Spleen (tissue), 11 donors: ENCODE data around the gene SLAMF7. TPM values are rescaled to one million over a fixed set of nuclear protein-coding genes. Genes with fewer than 3 reads are reported as not detected.
A peak's percentile ranks its signal among the peaks of the same experiment; 100 is the strongest.

Source experiments
- DNase-seq: peaks from one replicate; pipeline ENCODE4 v3.0.0-alpha.2; 2020
- H3K27ac ChIP-seq, 8 donors: fragments of 200-600 bp; sonication (generic) in 7 of 8; 1 replicate in 4 of 8; 2 replicates in 4 of 8; pipeline versions ENCODE4 v1.5.0 to v1.8.0; 2016 to 2021; ENCODE audit warnings: inconsistent platforms in 4 of 8, mild to moderate bottlenecking in 4 of 8, moderate library complexity in 1 of 8
- H3K27me3 ChIP-seq, 7 donors: fragments of 200-600 bp; sonication (generic) in 6 of 7; replicated peaks in 1 of 7; 1 replicate in 4 of 7; 2 replicates in 3 of 7; pipeline versions ENCODE4 v1.5.0 to v1.8.0; 2016 to 2021; ENCODE audit warnings: inconsistent platforms in 3 of 7, mild to moderate bottlenecking in 1 of 7
- H3K36me3 ChIP-seq, 6 donors: fragments of 200-600 bp; sonication (generic) in 5 of 6; 1 replicate in 4 of 6; 2 replicates in 2 of 6; pipeline versions ENCODE4 v1.5.0 to v1.8.0; 2016 to 2021; ENCODE audit warnings: inconsistent platforms in 2 of 6
- H3K4me1 ChIP-seq, 6 donors: fragments of 200-600 bp; sonication (generic) in 5 of 6; 1 replicate in 3 of 6; 2 replicates in 3 of 6; pipeline versions ENCODE4 v1.5.0 to v1.8.0; 2016 to 2021; ENCODE audit warnings: inconsistent platforms in 3 of 6
- H3K4me3 ChIP-seq, 8 donors: fragments of 200-600 bp; sonication (generic) in 7 of 8; 1 replicate in 4 of 8; 2 replicates in 4 of 8; pipeline versions ENCODE4 v1.5.0 to v1.8.0; 2016 to 2021; ENCODE audit warnings: inconsistent platforms in 4 of 8, mild to moderate bottlenecking in 4 of 8, moderate library complexity in 2 of 8
- H3K9me3 ChIP-seq, 8 donors: fragments of 200-600 bp; sonication (generic) in 7 of 8; 1 replicate in 4 of 8; 2 replicates in 4 of 8; pipeline versions ENCODE4 v1.5.0 to v1.8.0; 2016 to 2021; ENCODE audit warnings: inconsistent platforms in 4 of 8
- CTCF ChIP-seq, 11 experiments: fragments of 200-600 bp in 7 of 11; fragments of 450-650 bp in 4 of 11; sonication (generic) in 4 of 11; IDR thresholded peaks in 8 of 11; conservative IDR thresholded peaks in 3 of 11; 1 replicate in 7 of 11; 2 replicates in 4 of 11; pipeline versions ENCODE4 v1.4.0 to v1.8.0; 2016 to 2021; ENCODE audit warnings: antibody characterized with exemption in 11 of 11, inconsistent platforms in 4 of 11, mild to moderate bottlenecking in 1 of 11
- POLR2A ChIP-seq, 3 donors: fragments of 450-650 bp; IDR thresholded peaks; one replicate each; pipeline ENCODE4 v1.5.1; 2017; ENCODE audit warnings: antibody characterized with exemption in 3 of 3, mild to moderate bottlenecking in 1 of 3
- POLR2AphosphoS5 ChIP-seq, 3 donors: sonication (generic); formaldehyde crosslinking; IDR thresholded peaks; one replicate each; pipeline ENCODE4 v1.5.1; 2017; ENCODE audit warnings: antibody characterized with exemption in 3 of 3
- WGBS, 5 donors: extraction: QIAGEN DNeasy Blood & Tissue Kit in 3 of 5; methylation state at CpG; one replicate each; pipeline versions ENCODE4 v1.1.5 to v1.1.7; 2013 to 2018; 5-methylcytosine and 5-hydroxymethylcytosine counted together
- intact Hi-C: fragments of 100-400 bp; cut with DNase I; formaldehyde crosslinking; loops from one replicate; pipeline ENCODE4 v1.15.0; 2023; ENCODE audit warnings: low total_unique reads
- polyA plus RNA-seq, 3 donors: library from polyadenylated mRNA; stranded (reverse); fragments of 200-250 nt; gene quantifications; one replicate each; pipeline ENCODE4 v1.2.1, GENCODE V29; 2013
- total RNA-seq, 7 donors: library from RNA; depleted of rRNA in 3 of 7; stranded (reverse); fragments of >200 nt in 3 of 7; fragmentation: NEBNext Ultra II Directional in 4 of 7; extraction: Animal tissue kit (Norgen Biotek cat#: 25700) in 4 of 7; gene quantifications; one replicate each; pipeline versions ENCODE4 v1.1.0 to v1.2.1, GENCODE V29; 2016 to 2021
- donor health status: healthy with polysubstance abuse.
- donor health status: DM: no; HTN: no; CAD: no; lungs with moderate emphysema.
- donor health status: DM: no; HTN: no; CAD: no.
- donor health status: Bipolar disorder and iron deficiency.
- donor health status: healthy.
- donor health status: DM: no; HTN: no; CAD: no.
- donor health status: DM: yes; HTN: yes; CAD: no.

SLAMF7 gene
- total and polyA plus RNA-seq, 10 donors, result 12.5 to 134 (median 41.8) TPM

- 50 to 78% (median 66%) methylated on average over 1 of the region's 1 CpG for WGBS, 5 donors
- H3K4me1 ChIP-seq, result peaks cover 7 to 100% (median 50%) of the 10 kb centered on the region in 6 donors
- peak overlapping the region in 7 of 8 donors; percentile 5 to 84 (median 71) for H3K27ac ChIP-seq
- no peaks in the 10 kb centered on the region for H3K27me3 ChIP-seq
- DNase-seq, result no peak
- TF ChIP-seq POLR2A (IDR thresholded peaks at IDR 0.05) (no peak), CTCF (IDR thresholded peaks at IDR 0.05 in 8 of 11, conservative IDR thresholded peaks at IDR 0.05 in 3 of 11) (no peak), POLR2AphosphoS5 (IDR thresholded peaks at IDR 0.05) (no peak)
- intact Hi-C loops, result no loop called here
- H3K9me3 ChIP-seq, result no peaks in the 10 kb centered on the region
- peaks cover 0 to 12% (median 0%) of the 10 kb centered on the region in 6 donors for H3K36me3 ChIP-seq
- H3K4me3 ChIP-seq, result no peak overlapping the region
These were observed 6.5 kb downstream of the SLAMF7 start for GRCh38 chr1:160745551-160745950.

DNA sequence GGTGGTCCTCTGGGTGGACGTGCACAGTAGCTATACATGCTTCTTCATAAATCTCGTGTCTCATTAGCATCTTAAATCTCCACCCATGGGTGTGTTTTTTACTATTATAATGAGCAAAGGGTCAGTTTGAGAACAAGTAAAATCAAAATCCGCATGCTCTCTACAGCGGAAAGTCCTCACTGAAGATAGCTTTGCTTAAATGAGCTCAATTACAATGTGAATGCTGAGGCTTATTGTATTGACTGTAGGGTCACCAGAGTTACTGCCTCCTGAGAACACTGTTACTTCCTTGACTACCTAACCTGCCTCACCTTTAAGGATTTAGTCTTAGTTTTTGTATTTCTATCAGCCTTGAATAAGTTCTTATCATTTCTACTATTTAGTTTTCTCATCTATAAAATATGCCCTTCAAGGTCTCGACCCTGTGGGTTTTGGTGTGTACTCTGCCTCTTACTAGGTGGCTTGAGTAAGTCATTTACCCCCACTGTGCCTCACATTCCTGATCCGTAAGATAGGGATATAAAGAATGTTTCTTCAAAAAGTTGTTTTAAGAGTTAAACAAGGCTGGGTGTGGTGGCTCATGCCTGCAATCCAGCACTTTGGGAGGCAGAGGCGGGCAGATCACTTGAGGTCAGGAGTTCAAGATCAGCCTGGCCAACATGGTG is 7.9 kb downstream of the SLAMF7 start:
- TF ChIP-seq POLR2AphosphoS5 (IDR thresholded peaks at IDR 0.05), result no peak
- Histone ChIP-seq H3K9me3 (no peaks in the 10 kb centered on the region), H3K4me3 (no peak overlapping the region), H3K27me3 (no peaks in the 10 kb centered on the region), H3K27ac (peak overlapping the region in 4 of 8 donors; percentile 20 to 84 (median 70)), H3K4me1 (peaks cover 7 to 97% (median 46%) of the 10 kb centered on the region in 6 donors), H3K36me3 (peaks cover 0 to 21% (median 0%) of the 10 kb centered on the region in 6 donors)
- DNase-seq, result no peak
- intact Hi-C loops, result no loop called here
- WGBS, 5 donors, result 85 to 92% (median 91%) methylated on average over 7 of the region's 7 CpGs

- intact Hi-C loops, result no loop called here
- Histone ChIP-seq H3K4me3 (no peak overlapping the region), H3K27me3 (no peaks in the 10 kb centered on the region), H3K27ac (peak overlapping the region in 4 of 8 donors; percentile 6 to 84 (median 70)), H3K36me3 (peaks cover 0 to 21% (median 0%) of the 10 kb centered on the region in 6 donors), H3K4me1 (peaks cover 7 to 97% (median 43%) of the 10 kb centered on the region in 6 donors), H3K9me3 (no peaks in the 10 kb centered on the region)
- no peak for DNase-seq
- TF ChIP-seq CTCF (IDR thresholded peaks at IDR 0.05 in 8 of 11, conservative IDR thresholded peaks at IDR 0.05 in 3 of 11) (no peak), POLR2A (IDR thresholded peaks at IDR 0.05) (no peak)
These were observed 8.7 kb downstream of the SLAMF7 start for GRCh38 chr1:160747717-160748116.

GRCh38 chr1:160748181-160748877 is 9.3 kb downstream of the SLAMF7 start:
- H3K4me1 ChIP-seq, result peaks cover 7 to 96% (median 37%) of the 10 kb centered on the region in 6 donors
- no peak for DNase-seq
- no peaks in the 10 kb centered on the region for H3K27me3 ChIP-seq
- intact Hi-C loops, result no loop called here
- peak in 2 of 11 experiments; percentile 15 to 18 for TF ChIP-seq CTCF (IDR thresholded peaks at IDR 0.05 in 8 of 11, conservative IDR thresholded peaks at IDR 0.05 in 3 of 11)
- no peak for TF ChIP-seq POLR2AphosphoS5 (IDR thresholded peaks at IDR 0.05)
- peaks cover 0 to 21% (median 0%) of the 10 kb centered on the region in 6 donors for H3K36me3 ChIP-seq
- H3K9me3 ChIP-seq, result no peaks in the 10 kb centered on the region
- 74 to 88% (median 81%) methylated on average over 10 of the region's 10 CpGs for WGBS, 5 donors
- H3K4me3 ChIP-seq, result no peak overlapping the region
- peak overlapping the region in 4 of 8 donors; percentile 6 to 84 (median 46) for H3K27ac ChIP-seq
